ENCODE data around the gene BRINP2. TPM values are rescaled to one million over a fixed set of nuclear protein-coding genes. Genes with fewer than 3 reads are reported as not detected.

Gene BRINP2
- total and polyA plus RNA-seq, 4 donors: 0.04 to 0.15 (median 0.05) TPM

DNA sequence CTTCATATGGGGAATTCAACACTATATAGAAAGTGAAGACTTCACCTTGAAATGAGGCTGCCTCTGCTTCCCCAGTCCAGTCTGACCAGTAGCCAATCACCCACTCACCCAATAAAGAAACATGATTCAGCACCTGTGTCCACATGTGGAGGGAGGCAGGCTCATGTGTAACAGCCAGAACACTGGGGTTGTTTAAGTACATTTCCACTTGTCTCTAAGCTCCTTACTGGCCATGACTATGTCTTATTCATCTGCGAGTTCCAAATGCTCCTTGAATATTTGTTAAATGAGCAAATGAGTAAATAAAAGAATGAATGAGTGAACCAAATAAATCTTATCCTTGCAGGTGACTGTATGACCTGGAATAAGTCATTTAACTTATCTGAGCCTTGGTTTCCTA, 100.1 kb downstream of the BRINP2 start:
- DNase-seq (no peak), ATAC-seq (ENCODE audit: insufficient read depth, low FRiP score) (no peak)
- Histone ChIP-seq H3K9me3 (ENCODE audit: control insufficient read depth in 4 of 4, insufficient read depth in 3 of 4, low read length in 3 of 4) (no peaks in the 10 kb centered on the region), H3K4me3 (no peak overlapping the region), H3K36me3 (ENCODE audit: control insufficient read depth in 4 of 4, insufficient read depth in 4 of 4, low read length in 4 of 4) (no peaks in the 10 kb centered on the region), H3K4me1 (ENCODE audit: control insufficient read depth in 5 of 5, insufficient read depth in 5 of 5, low read length in 5 of 5) (peaks cover 0 to 17% (median 6%) of the 10 kb centered on the region in 5 donors), H3K27ac (ENCODE audit: low read depth in 1 of 2, low read length in 1 of 2) (no peak overlapping the region), H3K27me3 (ENCODE audit: control insufficient read depth in 3 of 3, insufficient read depth in 3 of 3, low read length in 2 of 3) (no peaks in the 10 kb centered on the region), H3K9ac (ENCODE audit: insufficient read depth in 1 of 2, low read length in 2 of 2) (no peak overlapping the region)
- 66 to 77% methylated on average over 1 of the region's 1 CpG for WGBS, 2 donors
- no peak for TF ChIP-seq CTCF (IDR thresholded peaks at IDR 0.05; ENCODE audit: control extremely low read depth, extremely low read depth)

- ATAC-seq (ENCODE audit: insufficient read depth, low FRiP score): no peak
- DNase-seq: peak in 2 of 3 donors; percentile 32 to 33
- Histone ChIP-seq H3K4me3 (no peak overlapping the region), H3K27ac (ENCODE audit: low read depth in 1 of 2, low read length in 1 of 2) (no peak overlapping the region), H3K27me3 (ENCODE audit: control insufficient read depth in 3 of 3, insufficient read depth in 3 of 3, low read length in 2 of 3) (no peaks in the 10 kb centered on the region), H3K9ac (ENCODE audit: insufficient read depth in 1 of 2, low read length in 2 of 2) (no peak overlapping the region), H3K9me3 (ENCODE audit: control insufficient read depth in 4 of 4, insufficient read depth in 3 of 4, low read length in 3 of 4) (no peaks in the 10 kb centered on the region), H3K4me1 (ENCODE audit: control insufficient read depth in 5 of 5, insufficient read depth in 5 of 5, low read length in 5 of 5) (peaks cover 0 to 17% (median 6%) of the 10 kb centered on the region in 5 donors), H3K36me3 (ENCODE audit: control insufficient read depth in 4 of 4, insufficient read depth in 4 of 4, low read length in 4 of 4) (no peaks in the 10 kb centered on the region)
- no peak for TF ChIP-seq CTCF (IDR thresholded peaks at IDR 0.05; ENCODE audit: control extremely low read depth, extremely low read depth)
- WGBS, 2 donors: 65 to 71% methylated on average over 5 of the region's 5 CpGs
These were observed 102.4 kb downstream of the BRINP2 start for GRCh38 chr1:177273141-177273540.

DNA sequence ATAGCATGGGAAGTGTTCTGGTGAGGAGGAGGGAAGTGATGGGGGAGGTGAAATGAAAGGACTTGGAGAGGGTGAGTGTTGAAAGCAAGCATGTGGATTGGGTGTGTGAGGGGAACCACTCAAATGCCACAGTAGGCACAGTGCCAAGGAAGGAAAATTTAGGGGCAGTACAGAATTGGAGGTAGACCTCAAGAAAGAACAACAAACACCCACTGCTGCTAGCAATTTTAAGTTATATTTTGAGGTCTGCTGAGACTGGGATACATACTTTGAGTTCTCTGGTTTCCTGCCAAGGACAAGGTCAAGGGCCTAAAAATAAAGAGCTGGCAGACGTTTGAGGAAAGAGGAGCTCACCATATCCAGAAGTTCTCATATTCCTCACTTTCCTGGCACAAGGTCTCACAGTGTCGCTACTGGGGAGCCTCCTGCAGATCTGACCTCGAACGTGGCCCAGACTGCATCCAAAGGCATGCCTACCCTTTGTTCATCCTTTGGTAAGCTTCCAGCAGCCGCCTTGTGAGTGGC, 104.0 kb downstream of the BRINP2 start:
- peak; percentile 68 for ATAC-seq (ENCODE audit: insufficient read depth, low FRiP score)
- H3K36me3 ChIP-seq (ENCODE audit: control insufficient read depth in 4 of 4, insufficient read depth in 4 of 4, low read length in 4 of 4): no peaks in the 10 kb centered on the region
- peak overlapping the region; percentile 9 to 63 for H3K27ac ChIP-seq (ENCODE audit: low read depth in 1 of 2, low read length in 1 of 2)
- no peak overlapping the region for H3K4me3 ChIP-seq
- H3K4me1 ChIP-seq (ENCODE audit: control insufficient read depth in 5 of 5, insufficient read depth in 5 of 5, low read length in 5 of 5): peaks cover 0 to 17% (median 6%) of the 10 kb centered on the region in 5 donors
- no peaks in the 10 kb centered on the region for H3K9me3 ChIP-seq (ENCODE audit: control insufficient read depth in 4 of 4, insufficient read depth in 3 of 4, low read length in 3 of 4)
- 30 to 70% methylated on average over 5 of the region's 5 CpGs for WGBS, 2 donors
- peak; percentile 68 to 91 (median 89) for DNase-seq
- TF ChIP-seq CTCF (IDR thresholded peaks at IDR 0.05; ENCODE audit: control extremely low read depth, extremely low read depth): no peak
- H3K9ac ChIP-seq (ENCODE audit: insufficient read depth in 1 of 2, low read length in 2 of 2): no peak overlapping the region
- H3K27me3 ChIP-seq (ENCODE audit: control insufficient read depth in 3 of 3, insufficient read depth in 3 of 3, low read length in 2 of 3): no peaks in the 10 kb centered on the region

DNA sequence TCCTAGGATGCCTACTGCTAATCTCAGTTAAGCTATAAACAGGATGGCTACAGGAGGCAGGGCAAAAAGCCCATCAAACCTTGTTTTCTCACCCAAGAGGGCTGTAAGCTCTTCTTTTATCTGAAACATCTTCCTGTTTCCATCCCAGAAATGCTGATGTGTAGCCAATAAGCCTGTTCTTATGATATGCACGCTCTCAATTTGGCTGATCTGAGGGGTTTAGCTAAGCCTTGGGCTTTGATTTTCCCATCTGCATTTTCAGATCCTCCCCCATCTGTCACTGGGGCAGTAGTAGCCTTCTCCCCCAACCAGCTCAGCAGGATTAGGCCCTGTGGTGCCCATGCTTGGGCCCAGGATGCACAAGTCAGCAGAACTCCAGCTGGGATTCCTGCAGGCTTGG, 105.0 kb downstream of the BRINP2 start:
- Histone ChIP-seq H3K9ac (ENCODE audit: insufficient read depth in 1 of 2, low read length in 2 of 2) (no peak overlapping the region), H3K27ac (ENCODE audit: low read depth in 1 of 2, low read length in 1 of 2) (no peak overlapping the region), H3K4me3 (no peak overlapping the region), H3K27me3 (ENCODE audit: control insufficient read depth in 3 of 3, insufficient read depth in 3 of 3, low read length in 2 of 3) (no peaks in the 10 kb centered on the region), H3K36me3 (ENCODE audit: control insufficient read depth in 4 of 4, insufficient read depth in 4 of 4, low read length in 4 of 4) (no peaks in the 10 kb centered on the region), H3K4me1 (ENCODE audit: control insufficient read depth in 5 of 5, insufficient read depth in 5 of 5, low read length in 5 of 5) (peaks cover 0 to 17% (median 6%) of the 10 kb centered on the region in 5 donors), H3K9me3 (ENCODE audit: control insufficient read depth in 4 of 4, insufficient read depth in 3 of 4, low read length in 3 of 4) (no peaks in the 10 kb centered on the region)
- DNase-seq (no peak), ATAC-seq (ENCODE audit: insufficient read depth, low FRiP score) (no peak)
- TF ChIP-seq CTCF (IDR thresholded peaks at IDR 0.05; ENCODE audit: control extremely low read depth, extremely low read depth): no peak
- 79 to 92% methylated on average over 1 of the region's 1 CpG for WGBS, 2 donors

Data from lung (tissue), 12 donors.